DOHH2 (cell line): Measurements from ENCODE around the gene FAM219A.

Experiments
- H3F3A ChIP-seq: fragments of 200-600 bp; sonication (generic), shearing (Covaris generic); 2 replicates; pipeline ENCODE4 v1.6.0; 2016; ENCODE audit warnings: antibody characterized with exemption, mild to moderate bottlenecking; ENCODE audit not compliant: control insufficient read depth, insufficient read depth
- H3K27ac ChIP-seq: fragments of 200-600 bp; sonication (generic); 2 replicates; pipeline ENCODE4 v1.5.1; 2014; ENCODE audit warnings: low read depth, mild to moderate bottlenecking, low read length, moderate library complexity
- H3K27me3 ChIP-seq: fragments of 200-600 bp; sonication (generic); 2 replicates; pipeline ENCODE4 v1.6.1; 2014; ENCODE audit warnings: mild to moderate bottlenecking, low read length, mixed read lengths; ENCODE audit not compliant: control insufficient read depth
- H3K36me3 ChIP-seq: fragments of 200-600 bp; sonication (generic); 2 replicates; pipeline ENCODE4 v1.6.1; 2014; ENCODE audit warnings: mild to moderate bottlenecking, low read length, moderate library complexity, mixed read lengths; ENCODE audit not compliant: control insufficient read depth
- H3K4me1 ChIP-seq: fragments of 200-600 bp; sonication (generic); 2 replicates; pipeline ENCODE4 v1.6.1; 2014; ENCODE audit warnings: mild to moderate bottlenecking, low read length, mixed read lengths; ENCODE audit not compliant: control insufficient read depth
- H3K4me2 ChIP-seq: fragments of 200-600 bp; sonication (generic); 2 replicates; pipeline ENCODE4 v1.6.0; 2014; ENCODE audit warnings: mild to moderate bottlenecking, low read length, moderate library complexity
- H3K4me3 ChIP-seq: fragments of 200-600 bp; sonication (generic); 2 replicates; pipeline ENCODE4 v1.5.1; 2014; ENCODE audit warnings: mild to moderate bottlenecking, low read length, mixed read lengths
- H3K79me2 ChIP-seq: fragments of 200-600 bp; sonication (generic); 2 replicates; pipeline ENCODE4 v1.6.1; 2014; ENCODE audit warnings: mild to moderate bottlenecking, low read length, mixed read lengths; ENCODE audit not compliant: control insufficient read depth
- H3K9me2 ChIP-seq: fragments of 200-600 bp; sonication (generic); replicated peaks from 2 replicates; pipeline ENCODE4 v1.6.1; 2014; ENCODE audit warnings: mild to moderate bottlenecking, low read length, mixed read lengths; ENCODE audit not compliant: control insufficient read depth
- H3K9me3 ChIP-seq: fragments of 200-600 bp; sonication (generic); 2 replicates; pipeline ENCODE4 v1.6.1; 2014; ENCODE audit warnings: antibody characterized with exemption, low read length, mixed read lengths; ENCODE audit not compliant: control insufficient read depth, insufficient read depth
- H4K20me1 ChIP-seq: fragments of 200-600 bp; sonication (generic); 2 replicates; pipeline ENCODE4 v1.6.0; 2014; ENCODE audit warnings: low read depth, mild to moderate bottlenecking, antibody characterized with exemption, low read length, moderate library complexity; ENCODE audit not compliant: control insufficient read depth, insufficient read depth
- CTCF ChIP-seq: fragments of 200-600 bp; sonication (generic); IDR thresholded peaks from one replicate; pipeline ENCODE4 v1.5.1; 2014; ENCODE audit warnings: antibody characterized with exemption, mild to moderate bottlenecking, low read depth, low read length; ENCODE audit not compliant: poor library complexity, severe bottlenecking
- EZH2phosphoT487 ChIP-seq: fragments of 200-600 bp; sonication (generic); IDR thresholded peaks from 2 replicates; pipeline ENCODE4 v1.6.1; 2017; ENCODE audit warnings: borderline replicate concordance, mild to moderate bottlenecking, antibody characterized with exemption, low read length, moderate library complexity, mixed read lengths

Gene FAM219A

GRCh38 chr9:34493972-34494535, 35.7 kb upstream of the FAM219A start:
- Histone ChIP-seq H3K4me3 (no peak overlapping the region), H3K36me3 (no peaks in the 10 kb centered on the region), H3K27ac (no peak overlapping the region), H3K4me2 (no peak overlapping the region), H3K27me3 (peaks cover 16% of the 10 kb centered on the region), H3K9me3 (no peaks in the 10 kb centered on the region), H3K9me2 (no peaks in the 10 kb centered on the region), H3F3A (no peaks in the 10 kb centered on the region), H3K4me1 (no peaks in the 10 kb centered on the region), H4K20me1 (no peaks in the 10 kb centered on the region), H3K79me2 (no peaks in the 10 kb centered on the region)
- TF ChIP-seq EZH2phosphoT487 = no peak
- TF ChIP-seq CTCF = no peak

DNA sequence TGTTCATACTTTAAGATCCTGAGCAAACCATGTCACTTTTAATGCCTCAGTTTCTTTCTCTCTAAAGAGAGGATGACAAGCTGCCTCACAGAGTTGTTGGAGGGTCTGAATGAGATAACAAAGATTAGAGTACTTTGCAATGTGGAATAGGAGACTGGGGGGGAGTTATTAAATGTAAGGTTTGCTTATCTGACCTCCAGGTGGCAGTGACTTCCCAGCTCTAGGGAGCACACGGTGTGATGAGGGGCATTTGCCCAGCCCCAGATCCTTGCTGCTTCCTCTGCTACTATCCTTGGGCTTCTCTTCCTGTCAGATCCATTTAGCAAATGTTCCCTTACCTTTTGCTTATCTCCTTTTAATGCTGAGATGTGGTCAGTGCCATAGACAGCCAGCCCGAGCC, 33.7 kb upstream of the FAM219A start:
- TF ChIP-seq EZH2phosphoT487 = no peak
- TF ChIP-seq CTCF = no peak
- no peaks in the 10 kb centered on the region for H4K20me1 ChIP-seq
- H3F3A ChIP-seq = no peaks in the 10 kb centered on the region
- no peaks in the 10 kb centered on the region for H3K79me2 ChIP-seq
- no peaks in the 10 kb centered on the region for H3K9me2 ChIP-seq
- H3K36me3 ChIP-seq = no peaks in the 10 kb centered on the region
- no peak overlapping the region for H3K4me3 ChIP-seq
- H3K27me3 ChIP-seq = peaks cover 28% of the 10 kb centered on the region
- no peak overlapping the region for H3K27ac ChIP-seq
- H3K9me3 ChIP-seq = no peaks in the 10 kb centered on the region
- no peak overlapping the region for H3K4me2 ChIP-seq
- H3K4me1 ChIP-seq = no peaks in the 10 kb centered on the region

DNA sequence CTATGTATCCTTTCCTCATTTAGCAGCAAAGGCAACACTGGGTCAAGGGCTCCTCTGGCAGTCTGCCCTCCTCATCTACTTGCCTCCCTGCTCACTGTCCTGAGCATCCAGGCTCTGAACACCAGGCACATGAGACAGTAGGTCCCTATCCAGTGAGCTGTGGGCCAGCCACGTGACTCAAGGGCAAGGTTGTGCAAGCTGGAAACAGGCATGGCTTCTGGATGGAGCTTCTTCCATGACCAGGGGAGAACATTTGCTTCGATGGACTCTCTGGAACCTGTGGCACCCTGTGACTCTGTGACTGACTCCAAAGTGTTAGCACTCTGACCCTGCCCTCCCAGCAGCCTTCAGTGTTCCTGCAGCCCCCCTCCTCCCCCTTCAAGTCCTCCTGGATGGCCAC, 33.2 kb upstream of the FAM219A start:
- Histone ChIP-seq H3K4me3 (no peak overlapping the region), H4K20me1 (no peaks in the 10 kb centered on the region), H3K9me2 (no peaks in the 10 kb centered on the region), H3K4me1 (no peaks in the 10 kb centered on the region), H3K27ac (no peak overlapping the region), H3K27me3 (peaks cover 32% of the 10 kb centered on the region), H3K36me3 (no peaks in the 10 kb centered on the region), H3K4me2 (no peak overlapping the region), H3F3A (no peaks in the 10 kb centered on the region), H3K9me3 (no peaks in the 10 kb centered on the region), H3K79me2 (no peaks in the 10 kb centered on the region)
- TF ChIP-seq CTCF (no peak), EZH2phosphoT487 (no peak)
